ENCODE results near the gene TMEM156.
"Not testable (repeated sequence)": the region's sequence is repeated elsewhere in the genome, so short reads cannot be mapped to it uniquely, and the experiment has no call there.

The TMEM156 gene

DNA sequence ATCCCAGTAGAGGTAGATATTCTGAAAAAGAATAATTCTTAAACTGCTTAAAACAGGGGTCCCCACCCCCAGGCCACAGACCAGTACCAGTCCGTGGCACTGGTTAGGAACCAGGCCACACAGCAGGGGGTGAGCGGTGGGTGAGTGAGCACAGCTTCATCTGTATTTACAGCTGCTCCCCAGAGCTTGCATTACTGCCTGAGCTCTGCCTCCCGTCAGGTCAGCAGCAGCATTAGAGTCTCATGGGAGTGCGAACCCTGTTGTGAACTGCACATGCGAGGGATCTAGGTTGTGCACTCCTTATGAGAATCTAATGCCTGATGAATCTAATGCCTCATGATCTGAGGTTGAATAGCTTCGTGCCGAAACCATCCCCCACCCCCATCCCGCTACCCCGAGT lies 87.8 kb downstream of the TMEM156 start:
- H3K79me2 ChIP-seq (ENCODE audit: insufficient read depth, low read length) = no peaks in the 10 kb centered on the region
- no peak overlapping the region for H3K27ac ChIP-seq (ENCODE audit: low read depth, low read length)
- TF ChIP-seq EZH2phosphoT487 (conservative IDR thresholded peaks at IDR 0.05; ENCODE audit: low read length) = no peak
- TF ChIP-seq, protein P1, sequence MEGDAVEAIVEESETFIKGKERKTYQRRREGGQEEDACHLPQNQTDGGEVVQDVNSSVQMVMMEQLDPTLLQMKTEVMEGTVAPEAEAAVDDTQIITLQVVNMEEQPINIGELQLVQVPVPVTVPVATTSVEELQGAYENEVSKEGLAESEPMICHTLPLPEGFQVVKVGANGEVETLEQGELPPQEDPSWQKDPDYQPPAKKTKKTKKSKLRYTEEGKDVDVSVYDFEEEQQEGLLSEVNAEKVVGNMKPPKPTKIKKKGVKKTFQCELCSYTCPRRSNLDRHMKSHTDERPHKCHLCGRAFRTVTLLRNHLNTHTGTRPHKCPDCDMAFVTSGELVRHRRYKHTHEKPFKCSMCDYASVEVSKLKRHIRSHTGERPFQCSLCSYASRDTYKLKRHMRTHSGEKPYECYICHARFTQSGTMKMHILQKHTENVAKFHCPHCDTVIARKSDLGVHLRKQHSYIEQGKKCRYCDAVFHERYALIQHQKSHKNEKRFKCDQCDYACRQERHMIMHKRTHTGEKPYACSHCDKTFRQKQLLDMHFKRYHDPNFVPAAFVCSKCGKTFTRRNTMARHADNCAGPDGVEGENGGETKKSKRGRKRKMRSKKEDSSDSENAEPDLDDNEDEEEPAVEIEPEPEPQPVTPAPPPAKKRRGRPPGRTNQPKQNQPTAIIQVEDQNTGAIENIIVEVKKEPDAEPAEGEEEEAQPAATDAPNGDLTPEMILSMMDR (IDR thresholded peaks at IDR 0.05; ENCODE audit: insufficient read depth, low read length, poor library complexity, severe bottlenecking) = no peak
- no peak overlapping the region for H3K4me3 ChIP-seq (ENCODE audit: insufficient read depth, low read length, poor library complexity, severe bottlenecking)
- no peaks in the 10 kb centered on the region for H3K9me3 ChIP-seq (ENCODE audit: insufficient read depth, low read length)
- no peak overlapping the region for H3K4me2 ChIP-seq (ENCODE audit: low read depth, low read length, poor library complexity, severe bottlenecking)
- no peaks in the 10 kb centered on the region for H4K20me1 ChIP-seq (ENCODE audit: low read depth, low read length)
- H3K36me3 ChIP-seq (ENCODE audit: low read length) = no peaks in the 10 kb centered on the region
- no peaks in the 10 kb centered on the region for H3K9me2 ChIP-seq (replicated peaks; ENCODE audit: insufficient read depth, low read length)
- H3K27me3 ChIP-seq (ENCODE audit: low read length) = no peaks in the 10 kb centered on the region
- no peak overlapping the region for H2AFZ ChIP-seq (ENCODE audit: low read depth, low read length, severe bottlenecking)
- H3K9ac ChIP-seq (ENCODE audit: low read length) = no peak overlapping the region
- H3F3A ChIP-seq (ENCODE audit: insufficient read depth) = no peaks in the 10 kb centered on the region

DNA sequence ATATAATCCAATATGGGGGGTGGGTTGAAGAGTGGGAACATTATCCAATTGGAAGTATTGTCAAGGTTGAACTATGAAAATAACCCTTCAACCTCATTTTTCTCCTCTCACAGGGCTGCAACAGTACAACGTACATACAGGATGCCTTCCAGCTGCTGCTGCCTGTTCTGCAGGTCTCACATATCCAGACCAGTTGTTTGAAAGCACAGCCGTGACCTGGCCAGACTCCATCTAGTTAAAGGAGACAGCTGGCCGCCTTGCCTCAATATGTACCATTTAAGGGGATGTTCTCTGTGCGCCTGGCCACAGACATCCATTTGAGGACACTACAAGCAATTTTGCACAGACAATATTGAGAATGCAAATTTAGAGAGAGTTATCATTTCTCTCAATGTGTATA lies 88.9 kb downstream of the TMEM156 start:
- Histone ChIP-seq H3K9me2 (replicated peaks; ENCODE audit: insufficient read depth, low read length) (no peaks in the 10 kb centered on the region), H2AFZ (ENCODE audit: low read depth, low read length, severe bottlenecking) (no peak overlapping the region), H3F3A (ENCODE audit: insufficient read depth) (no peaks in the 10 kb centered on the region), H3K27me3 (ENCODE audit: low read length) (no peaks in the 10 kb centered on the region), H4K20me1 (ENCODE audit: low read depth, low read length) (no peaks in the 10 kb centered on the region), H3K27ac (ENCODE audit: low read depth, low read length) (no peak overlapping the region), H3K4me3 (ENCODE audit: insufficient read depth, low read length, poor library complexity, severe bottlenecking) (no peak overlapping the region), H3K9ac (ENCODE audit: low read length) (no peak overlapping the region), H3K9me3 (ENCODE audit: insufficient read depth, low read length) (no peaks in the 10 kb centered on the region), H3K79me2 (ENCODE audit: insufficient read depth, low read length) (no peaks in the 10 kb centered on the region), H3K36me3 (ENCODE audit: low read length) (no peaks in the 10 kb centered on the region), H3K4me2 (ENCODE audit: low read depth, low read length, poor library complexity, severe bottlenecking) (no peak overlapping the region)
- TF ChIP-seq, protein P1 (IDR thresholded peaks at IDR 0.05; ENCODE audit: insufficient read depth, low read length, poor library complexity, severe bottlenecking) = no peak
- TF ChIP-seq EZH2phosphoT487 (conservative IDR thresholded peaks at IDR 0.05; ENCODE audit: low read length) = no peak

DNA sequence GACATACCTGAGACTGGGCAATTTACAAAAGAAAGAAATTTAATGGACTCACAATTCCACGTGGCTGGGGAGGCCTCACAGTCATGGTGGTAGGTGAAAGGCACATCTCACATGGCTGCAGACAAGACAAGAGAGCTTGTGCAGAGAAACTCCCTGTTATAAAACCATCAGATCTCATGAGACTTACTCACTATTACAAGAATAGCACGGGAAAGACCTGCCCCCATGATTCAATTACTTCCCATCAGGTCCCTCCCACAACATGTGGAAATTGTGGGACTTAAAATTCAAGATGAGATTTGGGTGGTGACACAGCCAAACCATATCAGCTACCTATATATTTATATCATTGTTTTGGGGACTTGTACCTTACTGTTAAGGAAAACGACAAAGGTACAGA lies 90.3 kb downstream of the TMEM156 start:
- not testable (repeated sequence) for H2AFZ ChIP-seq (ENCODE audit: low read depth, low read length, severe bottlenecking); H3K9me2 ChIP-seq (replicated peaks; ENCODE audit: insufficient read depth, low read length); H3K36me3 ChIP-seq (ENCODE audit: low read length); H3K9ac ChIP-seq (ENCODE audit: low read length); H3K27ac ChIP-seq (ENCODE audit: low read depth, low read length); H3F3A ChIP-seq (ENCODE audit: insufficient read depth); H3K27me3 ChIP-seq (ENCODE audit: low read length); H3K79me2 ChIP-seq (ENCODE audit: insufficient read depth, low read length); H3K4me2 ChIP-seq (ENCODE audit: low read depth, low read length, poor library complexity, severe bottlenecking); H3K4me3 ChIP-seq (ENCODE audit: insufficient read depth, low read length, poor library complexity, severe bottlenecking); H3K9me3 ChIP-seq (ENCODE audit: insufficient read depth, low read length); H4K20me1 ChIP-seq (ENCODE audit: low read depth, low read length)

DNA sequence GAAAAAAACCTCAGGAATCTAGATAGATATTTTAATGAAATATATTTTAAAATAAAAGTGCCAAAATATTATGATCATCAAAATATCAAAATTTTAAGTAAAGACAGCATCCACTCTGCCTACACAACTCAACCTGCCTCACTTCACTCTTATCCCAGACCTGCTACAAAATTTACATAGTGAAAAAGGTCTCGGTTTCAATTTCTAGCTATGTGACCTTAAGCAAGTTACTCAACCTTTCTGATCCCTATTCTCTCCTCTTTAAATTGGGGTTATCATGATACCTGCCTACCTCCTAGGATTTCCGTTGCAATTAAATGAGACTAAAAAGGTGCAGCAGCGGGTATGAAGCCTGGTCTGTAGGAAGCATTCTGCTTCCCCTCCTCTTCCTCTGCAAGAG lies 91.7 kb downstream of the TMEM156 start:
- Histone ChIP-seq H3K4me2 (ENCODE audit: low read depth, low read length, poor library complexity, severe bottlenecking) (no peak overlapping the region), H3K9ac (ENCODE audit: low read length) (no peak overlapping the region), H3K79me2 (ENCODE audit: insufficient read depth, low read length) (no peaks in the 10 kb centered on the region), H3K27ac (ENCODE audit: low read depth, low read length) (no peak overlapping the region), H3F3A (ENCODE audit: insufficient read depth) (no peaks in the 10 kb centered on the region), H3K4me3 (ENCODE audit: insufficient read depth, low read length, poor library complexity, severe bottlenecking) (no peak overlapping the region), H4K20me1 (ENCODE audit: low read depth, low read length) (no peaks in the 10 kb centered on the region), H3K36me3 (ENCODE audit: low read length) (no peaks in the 10 kb centered on the region), H2AFZ (ENCODE audit: low read depth, low read length, severe bottlenecking) (no peak overlapping the region), H3K27me3 (ENCODE audit: low read length) (no peaks in the 10 kb centered on the region), H3K9me2 (replicated peaks; ENCODE audit: insufficient read depth, low read length) (no peaks in the 10 kb centered on the region), H3K9me3 (ENCODE audit: insufficient read depth, low read length) (no peaks in the 10 kb centered on the region)
- no peak for TF ChIP-seq EZH2phosphoT487 (conservative IDR thresholded peaks at IDR 0.05; ENCODE audit: low read length)
- TF ChIP-seq, protein P1 (IDR thresholded peaks at IDR 0.05; ENCODE audit: insufficient read depth, low read length, poor library complexity, severe bottlenecking) = no peak

Measured in SU-DHL-6 (cell line).